ENCODE data around the gene WASL. TPM values are rescaled to one million over a fixed set of nuclear protein-coding genes. Genes with fewer than 3 reads are reported as not detected.

The WASL gene
- polyA plus RNA-seq, 3 donors = 1.6 to 3.9 (median 2.1) TPM

- no peak overlapping the region for H3K27ac Mint-ChIP-seq
- intact Hi-C loops (cut with micrococcal nuclease) = no loop called here
Observed at GRCh38 chr7:123637878-123638277, 110.9 kb downstream of the WASL start.

GRCh38 chr7:123637203-123637602, 111.6 kb downstream of the WASL start:
- Histone ChIP-seq H3K4me2 (replicated peaks; ENCODE audit: extremely low read depth, low read length, poor library complexity, severe bottlenecking) (no peak overlapping the region), H3K9me3 (replicated peaks in 1 of 2; ENCODE audit: control insufficient read depth in 1 of 2, insufficient read depth in 1 of 2, low read length in 2 of 2) (no peaks in the 10 kb centered on the region), H3K4me1 (ENCODE audit: control insufficient read depth in 1 of 2, insufficient read depth in 2 of 2, low read length in 2 of 2) (no peaks in the 10 kb centered on the region), H3K27me3 (ENCODE audit: control insufficient read depth in 2 of 2, insufficient read depth in 2 of 2, low read length in 2 of 2) (peaks cover 2 to 4% of the 10 kb centered on the region in 2 donors), H2AFZ (ENCODE audit: insufficient read depth, low read depth, low read length, poor library complexity, severe bottlenecking) (no peak overlapping the region), H4K20me1 (ENCODE audit: insufficient read depth, low read length) (no peaks in the 10 kb centered on the region), H3K4me3 (replicated peaks in 1 of 3; ENCODE audit: low read depth in 2 of 3, low read length in 3 of 3) (no peak overlapping the region), H3K27ac (ENCODE audit: low read depth in 1 of 2, low read length in 2 of 2) (no peak overlapping the region), H3K79me2 (ENCODE audit: insufficient read depth, low read length) (no peaks in the 10 kb centered on the region), H3K36me3 (replicated peaks in 1 of 2; ENCODE audit: control insufficient read depth in 1 of 2, insufficient read depth in 2 of 2, low read length in 2 of 2) (no peaks in the 10 kb centered on the region), H3K9ac (ENCODE audit: insufficient read depth, low read length, poor library complexity, severe bottlenecking) (no peak overlapping the region)
- intact Hi-C loops (cut with micrococcal nuclease) = no loop called here
- TF ChIP-seq CTCF (IDR thresholded peaks at IDR 0.05) = no peak
- Mint-ChIP-seq H3K36me3 (no peaks in the 10 kb centered on the region), H3K4me1 (no peaks in the 10 kb centered on the region), H3K27ac (no peak overlapping the region), H3K27me3 (ENCODE audit: low read depth in 3 of 3) (peaks cover 3 to 7% (median 6%) of the 10 kb centered on the region in 3 donors), H3K4me3 (no peak overlapping the region), H3K9me3 (no peaks in the 10 kb centered on the region)
- no peak for DNase-seq
- WGBS (ENCODE audit: insufficient coverage) = 70% methylated on average over 3 of the region's 3 CpGs

More at GRCh38 chr7:123637878-123638277, 110.9 kb downstream of the WASL start:
- H3K36me3 Mint-ChIP-seq = no peaks in the 10 kb centered on the region
- no peak overlapping the region for H3K4me3 Mint-ChIP-seq
- H3K27me3 Mint-ChIP-seq (ENCODE audit: low read depth in 3 of 3) = peaks cover 3 to 7% (median 6%) of the 10 kb centered on the region in 3 donors
- Histone ChIP-seq H3K9me3 (replicated peaks in 1 of 2; ENCODE audit: control insufficient read depth in 1 of 2, insufficient read depth in 1 of 2, low read length in 2 of 2) (no peaks in the 10 kb centered on the region), H2AFZ (ENCODE audit: insufficient read depth, low read depth, low read length, poor library complexity, severe bottlenecking) (no peak overlapping the region), H3K4me1 (ENCODE audit: control insufficient read depth in 1 of 2, insufficient read depth in 2 of 2, low read length in 2 of 2) (no peaks in the 10 kb centered on the region), H3K4me3 (replicated peaks in 1 of 3; ENCODE audit: low read depth in 2 of 3, low read length in 3 of 3) (no peak overlapping the region), H3K27me3 (ENCODE audit: control insufficient read depth in 2 of 2, insufficient read depth in 2 of 2, low read length in 2 of 2) (peaks cover 2 to 4% of the 10 kb centered on the region in 2 donors), H3K4me2 (replicated peaks; ENCODE audit: extremely low read depth, low read length, poor library complexity, severe bottlenecking) (no peak overlapping the region), H3K36me3 (replicated peaks in 1 of 2; ENCODE audit: control insufficient read depth in 1 of 2, insufficient read depth in 2 of 2, low read length in 2 of 2) (no peaks in the 10 kb centered on the region), H3K79me2 (ENCODE audit: insufficient read depth, low read length) (no peaks in the 10 kb centered on the region), H4K20me1 (ENCODE audit: insufficient read depth, low read length) (no peaks in the 10 kb centered on the region), H3K9ac (ENCODE audit: insufficient read depth, low read length, poor library complexity, severe bottlenecking) (no peak overlapping the region), H3K27ac (ENCODE audit: low read depth in 1 of 2, low read length in 2 of 2) (no peak overlapping the region)
- 90% methylated on average over 2 of the region's 2 CpGs for WGBS (ENCODE audit: insufficient coverage)
- TF ChIP-seq CTCF (IDR thresholded peaks at IDR 0.05) = no peak
- no peaks in the 10 kb centered on the region for H3K4me1 Mint-ChIP-seq
- no peaks in the 10 kb centered on the region for H3K9me3 Mint-ChIP-seq
- no peak for DNase-seq

All from CD14-positive monocyte (primary cell).